HepG2 (cell line): ENCODE results near the gene TBCB. TPM values are rescaled to one million over a fixed set of nuclear protein-coding genes. Genes with fewer than 3 reads are reported as not detected.

Experiments used
- AGO2 ChIP-seq: fragments of 200-400 bp; formaldehyde crosslinking; optimal IDR thresholded peaks from 2 replicates; pipeline ENCODE3; 2017; ENCODE audit warnings: mild to moderate bottlenecking, low read depth, low read length, moderate library complexity
- CENPX ChIP-seq: sonication (generic); formaldehyde crosslinking; IDR thresholded peaks from 2 replicates; pipeline ENCODE4 v1.9.0; 2021; ENCODE audit warnings: mild to moderate bottlenecking, missing genetic modification reagents, moderate library complexity
- DMAP1 ChIP-seq: IDR thresholded peaks from 2 replicates; pipeline ENCODE4 v1.6.1; 2016
- FOXA3 ChIP-seq: IDR thresholded peaks from 2 replicates; pipeline ENCODE4 v1.6.1; 2016; ENCODE audit warnings: missing genetic modification reagents, missing compliant biosample characterization
- GABPA ChIP-seq, 2 experiments: IDR thresholded peaks; 2 replicates each; pipeline ENCODE4 v1.6.1; 2011 to 2016; ENCODE audit warnings: low read depth in 2 of 2, low read length in 1 of 2, missing biosample characterization in 1 of 2, missing genetic modification characterization in 1 of 2
- GZF1 ChIP-seq: sonication (generic); formaldehyde crosslinking; IDR thresholded peaks from 2 replicates; pipeline ENCODE4 v1.5.1; 2020; ENCODE audit warnings: mild to moderate bottlenecking, missing genetic modification reagents
- HES4 ChIP-seq: sonication (generic); formaldehyde crosslinking; IDR thresholded peaks from 2 replicates; pipeline ENCODE4 v1.9.0; 2021; ENCODE audit warnings: mild to moderate bottlenecking, missing genetic modification reagents, borderline replicate concordance
- KDM1A ChIP-seq: IDR thresholded peaks from 2 replicates; pipeline ENCODE4 v1.6.1; 2016; ENCODE audit warnings: missing compliant biosample characterization
- KLF16 ChIP-seq, 2 experiments: sonication (generic) in 1 of 2; formaldehyde crosslinking in 1 of 2; IDR thresholded peaks; 2 replicates each; pipeline versions ENCODE4 v1.6.1 to v1.8.0; 2016 to 2023; ENCODE audit warnings: missing genetic modification reagents in 2 of 2, missing compliant biosample characterization in 1 of 2
- NFRKB ChIP-seq: fragments of 450-650 bp; IDR thresholded peaks from 2 replicates; pipeline ENCODE4 v1.6.1; 2017
- SMC3 ChIP-seq: IDR thresholded peaks from 2 replicates; pipeline ENCODE4 v1.6.1; 2011; ENCODE audit warnings: low read length, improper control_type of control experiment
- SPEN ChIP-seq: sonication (generic); formaldehyde crosslinking; IDR thresholded peaks from 2 replicates; pipeline ENCODE4 v1.5.1; 2020; ENCODE audit warnings: low read depth, mild to moderate bottlenecking, missing genetic modification reagents
- TRIM22 ChIP-seq: fragments of 450-650 bp; IDR thresholded peaks from 2 replicates; pipeline ENCODE4 v1.6.1; 2017
- ZBTB20 ChIP-seq: sonication (generic); formaldehyde crosslinking; IDR thresholded peaks from 2 replicates; pipeline ENCODE4 v1.8.1; 2023; ENCODE audit warnings: missing genetic modification reagents, low read depth, mild to moderate bottlenecking, borderline replicate concordance
- ZFAT ChIP-seq: sonication (generic); formaldehyde crosslinking; conservative IDR thresholded peaks from 2 replicates; pipeline ENCODE4 v1.8.1; 2023; ENCODE audit warnings: missing genetic modification reagents, inconsistent platforms
- ZFP37 ChIP-seq: sonication (generic); formaldehyde crosslinking; IDR thresholded peaks from 2 replicates; pipeline ENCODE4 v1.4.0; 2020; ENCODE audit warnings: missing genetic modification reagents, borderline replicate concordance
- ZNF280B ChIP-seq: sonication (generic); formaldehyde crosslinking; IDR thresholded peaks from 2 replicates; pipeline ENCODE4 v1.5.0; 2020; ENCODE audit warnings: missing genetic modification reagents, mild to moderate bottlenecking, borderline replicate concordance
- ZNF362 ChIP-seq: sonication (generic); formaldehyde crosslinking; IDR thresholded peaks from 2 replicates; pipeline ENCODE4 v1.4.0; 2020; ENCODE audit warnings: missing genetic modification reagents, mild to moderate bottlenecking, borderline replicate concordance
- ZNF510 ChIP-seq: sonication (generic); formaldehyde crosslinking; IDR thresholded peaks from 2 replicates; pipeline ENCODE4 v1.4.0; 2020; ENCODE audit warnings: low read depth, mild to moderate bottlenecking, missing genetic modification reagents
- ZNF546 ChIP-seq: sonication (generic); formaldehyde crosslinking; conservative IDR thresholded peaks from 2 replicates; pipeline ENCODE4 v1.8.1; 2023; ENCODE audit warnings: mild to moderate bottlenecking, missing genetic modification reagents
- ZNF563 ChIP-seq: sonication (generic); formaldehyde crosslinking; IDR thresholded peaks from 2 replicates; pipeline ENCODE4 v1.8.0; 2022; ENCODE audit warnings: mild to moderate bottlenecking, moderate library complexity, missing genetic modification reagents
- ZNF607 ChIP-seq: sonication (generic); formaldehyde crosslinking; IDR thresholded peaks from 2 replicates; pipeline ENCODE4 v1.5.1; 2020; ENCODE audit warnings: missing genetic modification reagents, mild to moderate bottlenecking, borderline replicate concordance
- ZNF616 ChIP-seq: sonication (generic); formaldehyde crosslinking; IDR thresholded peaks from 2 replicates; pipeline ENCODE4 v1.5.0; 2020; ENCODE audit warnings: low read depth, mild to moderate bottlenecking, missing genetic modification reagents
- ZNF800 ChIP-seq: sonication (generic); formaldehyde crosslinking; IDR thresholded peaks from 2 replicates; pipeline ENCODE4 v1.4.0; 2020; ENCODE audit warnings: missing genetic modification reagents
- polyA plus RNA-seq, 8 experiments: library from polyadenylated mRNA; depleted of rRNA in 3 of 8; stranded (reverse) in 7 of 8; unstranded in 1 of 8; fragments of >200 nt; fragmentation: Illumina TruSeq in 4 of 8; extraction: Trizol in 4 of 8; gene quantifications; 2 replicates each; pipeline versions ENCODE4 v1.2.1 to v1.2.3, GENCODE V29; 2011 to 2016; ENCODE audit warnings: low read depth in 4 of 8, missing spikeins in 1 of 8, mixed read lengths in 1 of 8; ENCODE audit not compliant: insufficient read depth in 1 of 8
- total RNA-seq, 5 experiments: library from RNA; depleted of rRNA; stranded (reverse); fragments of >200 nt; fragmentation: Illumina TruSeq; extraction: Trizol; gene quantifications; 2 replicates each; pipeline ENCODE4 v1.2.3, GENCODE V29; 2016; ENCODE audit warnings: low read depth in 1 of 5

TBCB gene
- total and polyA plus RNA-seq, 2 of the 13 experiments (the other 11 are each of a cell fraction or from before 2014, with no cell fraction given) = 271 to 276 TPM

DNA sequence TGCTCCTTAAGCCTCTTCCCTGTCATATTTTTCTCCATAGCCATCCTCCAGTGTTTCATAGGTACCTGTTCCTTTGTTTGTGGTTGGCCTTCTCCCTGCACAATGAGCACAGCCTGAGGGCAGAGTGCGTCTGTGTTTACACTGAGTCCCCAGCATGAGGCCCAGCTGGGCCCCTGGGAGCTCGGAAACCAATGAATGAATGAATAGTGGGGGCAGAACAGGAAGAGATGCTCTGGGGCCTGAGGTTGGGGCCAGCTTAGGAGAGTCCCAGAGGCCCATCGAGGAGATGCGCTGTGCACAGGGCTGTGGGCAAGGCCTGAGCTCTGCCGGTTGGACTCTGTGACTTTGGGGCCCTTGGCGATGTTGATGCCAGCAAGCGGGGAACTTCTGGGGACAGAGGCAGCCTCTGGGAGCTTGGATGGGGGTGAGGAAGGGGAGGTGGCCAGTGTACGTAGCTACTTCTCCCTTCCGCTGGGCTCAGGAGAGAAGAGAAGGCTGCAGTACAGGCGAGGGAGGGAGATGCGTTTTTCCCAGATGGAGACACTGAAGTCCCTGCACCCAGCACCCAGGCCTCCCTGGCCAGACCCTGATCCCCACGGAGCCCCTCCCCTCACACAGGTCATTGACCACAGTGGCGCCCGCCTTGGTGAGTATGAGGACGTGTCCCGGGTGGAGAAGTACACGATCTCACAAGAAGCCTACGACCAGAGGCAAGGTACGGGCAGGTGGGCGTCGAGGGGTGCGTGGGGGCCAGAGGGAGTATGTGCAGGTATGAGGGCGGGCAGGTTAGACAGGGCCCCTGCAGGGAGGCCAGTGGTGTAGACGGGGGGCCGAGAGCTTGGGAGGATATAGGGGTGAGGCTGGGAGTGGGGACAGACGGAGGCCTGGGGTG is 5.1 kb downstream of the TBCB start (continued):
- TF ChIP-seq CENPX (CRISPR knock-in tag) = no peak
- no peak for TF ChIP-seq NFRKB
- no peak; the same call in 1 of the 2 replicates for TF ChIP-seq ZNF362
- 0 out of 2 replicates have a peak, but pooled peaks have one; percentile 11 for TF ChIP-seq GZF1 (CRISPR knock-in tag)
- TF ChIP-seq AGO2 = peak; percentile 61
- TF ChIP-seq KLF16 (CRISPR knock-in tag; IDR thresholded peaks at IDR 0.05) = peak in 1 of 2 experiments; percentile 82; a peak in 2 of 4 replicates
- no peak for TF ChIP-seq TRIM22
- TF ChIP-seq SMC3 = peak; percentile 15; the same call in 1 of the 2 replicates
- TF ChIP-seq DMAP1 (CRISPR knock-in tag) = peak; percentile 91
- peak; percentile 89; the same call in 1 of the 2 replicates for TF ChIP-seq ZNF546
- 0 out of 2 replicates have a peak, but pooled peaks have one; percentile 9 for TF ChIP-seq GABPA (IDR thresholded peaks at IDR 0.05; ENCODE audit: low read depth, low read length)
- peak; percentile 67 for TF ChIP-seq GABPA (CRISPR knock-in tag; IDR thresholded peaks at IDR 0.05; ENCODE audit: low read depth)
- TF ChIP-seq FOXA3 (CRISPR knock-in tag) = peak; percentile 97
- no peak for TF ChIP-seq ZBTB20 (CRISPR knock-in tag)
- no peak for TF ChIP-seq ZNF607 (CRISPR knock-in tag)
- TF ChIP-seq ZNF800 = 0 out of 2 replicates have a peak, but pooled peaks have one; percentile 49
- TF ChIP-seq ZFP37 (CRISPR knock-in tag) = peak; percentile 58; the same call in 1 of the 2 replicates
- TF ChIP-seq SPEN = peak; percentile 83
- TF ChIP-seq ZNF563 (CRISPR knock-in tag) = peak; percentile 64; the same call in 1 of the 2 replicates
- no peak for TF ChIP-seq HES4
- TF ChIP-seq KDM1A (CRISPR knock-in tag) = peak; percentile 85
- no peak for TF ChIP-seq ZNF280B (CRISPR knock-in tag)
- no peak for TF ChIP-seq ZNF616 (CRISPR knock-in tag)
- TF ChIP-seq ZNF510 (CRISPR knock-in tag) = no peak
- no peak for TF ChIP-seq ZFAT (CRISPR knock-in tag)
